ENCODE data around the gene GLRA2.
"Not testable (repeated sequence)": the region's sequence is repeated elsewhere in the genome, so short reads cannot be mapped to it uniquely, and the experiment has no call there.

The GLRA2 gene

DNA sequence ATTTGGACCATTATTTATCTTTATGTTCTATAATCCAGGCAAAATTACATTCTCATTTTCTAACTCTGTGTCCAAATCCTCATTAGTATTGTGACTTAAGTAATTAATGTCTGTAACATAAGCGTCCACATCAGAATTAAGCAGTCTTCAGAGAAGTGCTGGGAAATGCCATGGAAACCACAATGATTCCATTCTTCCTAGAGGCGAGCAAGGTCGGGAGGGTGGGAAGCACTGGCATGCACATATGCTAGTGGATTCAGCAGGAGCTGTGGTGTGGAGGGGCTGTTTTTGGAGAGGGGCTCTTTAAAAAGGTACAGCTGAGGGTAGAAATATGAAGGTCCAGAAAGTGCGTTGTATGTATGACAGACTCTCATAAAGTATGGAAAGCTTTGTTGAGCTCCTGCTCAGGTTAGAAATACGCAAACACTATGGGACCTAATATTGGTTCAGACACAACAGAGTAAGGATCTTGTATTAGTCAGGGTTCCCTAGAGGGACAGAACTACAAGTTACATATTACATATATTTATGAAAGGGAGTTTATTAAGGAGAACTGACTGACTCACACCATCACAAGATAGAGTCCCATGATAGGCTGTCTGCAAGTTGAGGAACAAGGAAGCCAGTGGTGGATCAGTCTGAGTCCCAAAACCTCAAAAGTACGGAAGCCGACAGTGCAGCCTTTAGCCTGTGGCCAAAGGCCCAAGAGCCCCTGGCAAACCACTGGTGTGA lies 61.5 kb downstream of the GLRA2 start:
- no peak for DNase-seq (ENCODE audit: extremely low read depth in 1 of 2, low read depth in 1 of 2)

DNA sequence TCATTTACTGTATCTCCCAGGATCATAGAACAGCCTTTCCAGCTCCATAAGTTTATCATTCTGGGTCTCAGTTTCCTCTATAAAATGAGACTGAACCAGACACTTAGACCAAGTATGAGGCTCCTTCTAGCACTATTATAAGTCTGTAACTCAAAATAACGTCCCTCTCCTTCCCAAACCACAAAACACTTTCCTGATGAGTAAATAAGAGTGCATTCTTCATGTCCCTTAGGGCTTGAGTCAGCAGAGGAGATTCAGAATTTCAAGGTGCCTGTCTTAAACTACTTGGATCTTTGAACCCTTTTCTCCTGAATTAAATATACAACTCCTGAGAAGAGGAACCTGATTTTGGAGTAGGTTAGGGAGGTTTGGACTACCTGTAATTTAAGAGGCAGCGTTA lies 62.6 kb downstream of the GLRA2 start:
- no peak for DNase-seq (ENCODE audit: extremely low read depth in 1 of 2, low read depth in 1 of 2)

DNA sequence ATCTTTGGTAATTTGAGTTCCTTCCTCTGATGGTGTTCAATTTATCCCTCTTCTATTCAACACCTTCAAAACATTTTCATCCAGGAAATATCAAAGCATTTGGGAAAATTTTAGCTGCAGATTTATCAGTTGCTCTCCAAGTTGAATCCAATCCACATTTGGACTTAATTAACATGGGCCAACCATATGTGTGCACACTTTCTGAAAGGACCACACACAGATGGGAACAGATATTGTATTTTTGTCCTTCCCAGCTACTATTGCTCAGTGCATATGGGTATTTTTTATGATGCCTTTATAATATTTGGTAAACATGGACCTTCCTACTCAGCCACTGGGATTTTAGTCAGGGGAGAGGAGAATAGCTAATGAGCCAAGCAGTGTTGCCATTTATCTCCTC lies 65.2 kb downstream of the GLRA2 start:
- no peak for DNase-seq (ENCODE audit: extremely low read depth in 1 of 2, low read depth in 1 of 2)

DNA sequence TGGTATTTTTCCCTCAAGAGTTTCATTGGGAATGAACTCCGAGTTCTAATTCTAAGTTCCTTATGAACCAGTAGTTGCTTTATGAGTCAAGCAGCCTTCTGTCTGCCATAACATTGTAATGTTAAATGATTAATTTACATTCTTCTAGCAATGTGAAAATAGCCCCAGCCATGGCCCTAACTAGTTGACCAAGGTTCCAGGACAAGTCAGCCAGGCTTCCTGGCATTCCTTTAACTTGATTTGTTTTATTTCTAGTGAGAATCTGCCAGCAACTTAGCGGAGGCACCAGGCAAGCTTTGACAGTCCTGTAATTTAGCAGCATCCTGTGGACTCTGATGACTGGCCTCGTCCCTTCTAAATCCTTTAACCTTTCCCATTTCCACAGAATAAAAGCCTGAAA lies 69.0 kb downstream of the GLRA2 start:
- no peak for DNase-seq (ENCODE audit: extremely low read depth in 1 of 2, low read depth in 1 of 2)

DNA sequence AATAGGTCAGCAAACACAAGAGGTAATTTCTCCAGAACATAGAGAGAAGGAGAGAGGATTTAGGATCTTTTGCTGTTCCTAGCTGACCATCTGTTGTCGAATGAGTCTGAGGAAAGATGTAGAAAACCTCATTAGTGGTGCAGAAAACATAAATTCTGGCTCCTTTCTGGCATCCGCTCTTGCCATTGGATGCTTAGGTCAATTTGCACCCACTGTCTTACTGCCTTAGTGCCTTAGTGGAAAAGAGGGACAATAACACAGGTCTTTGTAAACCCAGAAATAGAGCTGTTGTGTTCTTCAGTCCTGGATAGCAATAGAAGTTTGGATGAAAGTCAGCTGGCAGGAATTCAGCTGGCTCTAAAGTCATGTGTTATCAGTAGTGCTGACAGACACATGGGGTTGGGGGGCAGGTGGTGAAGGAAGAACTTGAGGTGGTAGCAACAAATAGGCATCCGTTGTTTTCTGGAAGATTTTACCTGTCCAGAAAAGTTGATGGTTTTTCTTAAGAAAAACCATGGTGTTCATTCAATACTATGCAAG lies 78.2 kb downstream of the GLRA2 start:
- DNase-seq (ENCODE audit: extremely low read depth in 1 of 2, low read depth in 1 of 2): no peak

DNA sequence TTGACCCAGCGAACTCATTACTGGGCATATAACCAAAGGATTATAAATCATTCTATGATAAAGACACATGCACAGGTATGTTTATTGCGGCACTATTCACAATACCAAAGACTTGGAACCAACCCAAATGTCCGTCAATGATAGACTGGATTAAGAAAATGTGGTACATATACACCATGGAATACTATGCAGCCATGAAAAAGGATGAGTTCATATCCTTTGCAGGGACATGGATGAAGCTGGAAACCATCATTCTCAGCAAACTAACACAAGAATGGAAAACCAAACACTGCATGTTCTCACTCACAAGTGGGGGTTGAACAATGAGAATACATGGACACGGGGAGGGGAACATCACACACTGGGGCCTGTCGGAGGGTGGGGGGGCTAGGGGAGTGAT lies 83.1 kb downstream of the GLRA2 start:
- DNase-seq (ENCODE audit: extremely low read depth in 1 of 2, low read depth in 1 of 2): not testable (repeated sequence)

DNA sequence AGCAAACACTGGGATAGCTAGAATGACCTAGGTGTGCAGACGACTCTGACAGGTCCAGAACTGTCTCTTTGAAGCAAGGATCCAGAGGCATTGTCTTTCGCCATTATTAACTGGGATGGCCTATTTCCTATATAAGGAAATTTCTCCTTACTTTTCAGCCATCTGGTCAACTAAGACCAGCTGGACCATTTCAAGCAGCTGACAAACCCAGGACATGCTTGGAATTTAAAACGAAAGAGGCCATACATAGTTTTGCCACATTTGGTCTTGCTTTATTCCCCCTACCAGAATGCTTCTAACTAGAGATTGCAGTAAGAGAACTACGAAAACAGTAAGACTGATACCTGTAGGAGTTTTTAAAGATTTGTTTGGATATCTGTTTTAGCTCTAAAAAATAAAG lies 87.0 kb downstream of the GLRA2 start:
- DNase-seq (ENCODE audit: extremely low read depth in 1 of 2, low read depth in 1 of 2): no peak

DNA sequence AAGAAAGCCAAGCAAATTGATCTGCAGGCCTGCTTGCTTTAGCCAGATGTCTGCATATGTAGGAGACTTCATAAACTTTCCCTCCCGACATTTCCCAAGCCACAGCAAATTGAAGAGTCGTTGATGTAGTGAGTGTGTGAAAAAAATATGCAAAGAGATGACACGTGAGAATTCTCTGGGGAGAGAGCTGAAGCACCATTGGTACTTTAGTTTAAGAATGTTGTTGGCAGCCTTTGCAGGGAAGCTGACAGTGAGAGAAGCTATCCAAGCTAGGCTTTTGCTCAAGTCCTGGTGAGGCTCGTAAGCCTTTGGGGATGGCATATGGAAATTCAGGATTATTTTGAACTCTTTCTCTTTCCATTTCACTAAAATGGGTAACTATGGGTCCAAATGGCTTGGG lies 87.5 kb downstream of the GLRA2 start:
- no peak for DNase-seq (ENCODE audit: extremely low read depth in 1 of 2, low read depth in 1 of 2)

DNA sequence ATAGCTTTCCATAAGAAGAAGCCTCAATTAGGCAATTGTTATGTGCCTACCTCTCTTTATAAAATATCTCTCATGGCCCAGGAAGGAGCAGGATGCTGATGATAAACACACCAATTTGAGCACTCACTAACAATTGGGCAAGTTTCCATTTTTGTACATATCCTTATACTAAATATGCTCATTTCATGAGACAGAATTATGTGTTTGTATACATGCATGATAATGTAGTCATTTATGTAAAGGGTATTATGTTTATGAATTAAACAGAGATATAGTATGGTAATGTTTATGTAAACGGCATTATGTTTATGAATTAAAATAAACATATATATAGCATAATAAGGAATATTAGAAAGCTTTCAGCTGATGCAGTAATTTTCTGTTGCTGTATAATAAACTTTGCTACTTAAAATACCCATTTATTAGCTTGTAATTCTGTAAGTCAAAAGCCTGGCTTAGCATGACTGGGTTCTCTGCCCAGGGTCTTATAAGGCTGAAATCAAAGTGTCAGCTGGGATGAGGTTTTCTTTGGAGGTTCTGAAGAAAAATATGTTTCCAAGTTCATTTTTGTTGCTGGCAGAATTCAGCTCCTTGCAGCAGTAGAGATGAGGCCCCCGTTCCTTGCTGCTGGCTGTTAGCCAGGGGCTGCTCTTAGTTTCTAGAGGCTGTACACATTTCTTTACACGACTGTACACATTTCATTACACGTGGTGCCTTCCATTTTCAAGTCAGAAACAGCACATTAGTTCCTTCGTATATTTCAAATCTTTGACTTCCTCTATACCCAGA lies 89.0 kb downstream of the GLRA2 start:
- DNase-seq (ENCODE audit: extremely low read depth in 1 of 2, low read depth in 1 of 2): no peak

DNA sequence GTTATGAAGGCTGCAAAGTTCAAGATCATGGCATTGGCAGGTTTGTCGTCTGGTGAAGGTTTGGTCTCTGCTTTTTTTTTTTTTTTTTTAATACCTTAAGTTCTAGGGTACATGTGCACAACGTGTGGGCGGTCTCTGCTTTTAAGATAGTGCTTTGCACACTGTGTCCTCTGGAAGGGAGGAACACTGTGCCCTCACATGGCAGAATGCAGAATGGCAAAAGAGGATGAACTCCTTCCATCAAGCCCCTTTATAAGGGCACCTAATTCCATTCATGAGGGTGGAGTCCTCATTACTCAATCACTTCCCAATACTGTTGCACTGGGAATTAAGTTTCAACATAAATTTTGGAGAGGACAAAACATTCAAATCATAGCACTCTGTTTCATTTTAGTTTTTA lies 101.4 kb downstream of the GLRA2 start:
- DNase-seq (ENCODE audit: extremely low read depth in 1 of 2, low read depth in 1 of 2): no peak

DNA sequence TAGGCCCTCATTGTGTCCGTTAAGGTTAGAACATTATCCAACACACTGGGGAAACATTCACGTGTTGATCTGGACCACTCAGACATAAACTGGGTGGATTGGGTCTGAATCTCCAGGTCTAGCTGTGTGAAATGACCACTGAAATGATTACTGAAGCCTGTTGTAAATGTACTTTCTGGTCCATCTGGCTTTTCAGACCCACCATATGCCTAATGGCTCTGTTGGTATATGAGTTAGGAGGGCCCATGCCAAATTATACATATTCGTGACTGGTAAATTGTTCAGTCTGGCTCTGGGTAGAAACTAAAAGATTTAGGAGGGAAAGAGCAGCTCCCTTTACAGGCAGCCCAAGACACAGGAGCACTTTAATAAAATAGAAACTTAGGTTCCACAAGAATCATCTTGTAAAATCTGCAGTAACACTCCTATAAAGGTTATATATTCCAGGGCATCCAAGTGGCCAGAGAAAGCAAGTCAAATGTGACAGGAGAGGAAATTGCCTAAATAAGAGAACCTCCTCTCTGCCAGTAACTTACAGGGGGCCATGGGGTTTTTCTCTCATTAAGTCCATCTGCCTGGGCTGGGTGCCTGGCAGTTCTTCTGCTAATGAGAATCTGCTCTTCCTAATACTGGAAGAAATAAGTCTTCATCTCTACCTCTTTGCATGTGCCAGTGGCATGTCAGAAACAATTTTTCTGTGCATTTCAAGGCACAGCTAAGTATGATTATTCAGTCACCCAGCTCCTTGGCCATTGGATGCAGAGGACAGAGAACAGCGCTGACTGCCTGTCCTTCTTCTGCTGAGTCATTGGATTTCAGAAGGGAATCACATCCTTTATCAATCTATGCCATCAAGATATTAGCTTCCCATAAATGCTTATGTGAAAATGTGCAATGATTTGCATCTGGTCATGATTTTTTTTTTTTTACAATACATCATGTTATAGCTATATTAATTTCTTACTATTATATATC lies 112.6 kb downstream of the GLRA2 start:
- DNase-seq (ENCODE audit: extremely low read depth in 1 of 2, low read depth in 1 of 2): no peak

DNA sequence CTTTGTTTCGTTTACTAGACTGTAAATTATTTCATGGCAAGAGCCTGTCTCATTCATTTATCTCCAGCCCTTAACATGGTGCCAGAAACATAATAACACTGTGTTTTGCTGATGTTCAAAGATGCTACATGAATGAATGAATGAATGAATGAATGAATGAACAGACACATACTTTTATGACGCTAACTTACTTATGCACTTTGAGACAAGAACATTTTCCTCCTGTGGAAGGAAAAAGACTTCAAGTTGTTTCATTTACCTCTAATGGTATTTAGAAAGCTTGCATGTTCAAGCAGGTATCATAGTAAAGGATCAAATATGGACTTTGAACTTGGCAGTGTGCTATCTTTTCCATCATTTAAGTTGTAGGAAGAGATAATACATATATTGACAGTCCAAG lies 131.6 kb downstream of the GLRA2 start:
- DNase-seq (ENCODE audit: extremely low read depth in 1 of 2, low read depth in 1 of 2): no peak

DNA sequence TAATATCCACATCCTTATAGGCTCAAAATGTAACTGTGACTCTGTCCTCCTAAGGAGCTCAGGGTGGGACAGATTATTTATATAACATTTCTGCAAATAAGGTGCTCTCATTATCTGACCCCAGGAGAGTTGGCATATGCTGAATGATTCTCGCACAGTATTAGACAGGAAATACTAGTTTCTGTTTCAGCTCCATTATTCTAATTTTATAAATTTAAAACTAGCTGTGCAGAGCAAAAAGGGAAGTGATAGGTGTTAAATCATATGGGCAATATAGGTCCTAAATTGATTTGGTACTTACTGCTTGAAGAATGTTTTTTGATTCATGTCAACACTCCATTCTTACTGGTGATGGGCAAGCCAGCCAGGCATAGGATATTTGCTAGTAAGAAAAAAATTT lies 141.5 kb downstream of the GLRA2 start:
- no peak for DNase-seq (ENCODE audit: extremely low read depth in 1 of 2, low read depth in 1 of 2)

DNA sequence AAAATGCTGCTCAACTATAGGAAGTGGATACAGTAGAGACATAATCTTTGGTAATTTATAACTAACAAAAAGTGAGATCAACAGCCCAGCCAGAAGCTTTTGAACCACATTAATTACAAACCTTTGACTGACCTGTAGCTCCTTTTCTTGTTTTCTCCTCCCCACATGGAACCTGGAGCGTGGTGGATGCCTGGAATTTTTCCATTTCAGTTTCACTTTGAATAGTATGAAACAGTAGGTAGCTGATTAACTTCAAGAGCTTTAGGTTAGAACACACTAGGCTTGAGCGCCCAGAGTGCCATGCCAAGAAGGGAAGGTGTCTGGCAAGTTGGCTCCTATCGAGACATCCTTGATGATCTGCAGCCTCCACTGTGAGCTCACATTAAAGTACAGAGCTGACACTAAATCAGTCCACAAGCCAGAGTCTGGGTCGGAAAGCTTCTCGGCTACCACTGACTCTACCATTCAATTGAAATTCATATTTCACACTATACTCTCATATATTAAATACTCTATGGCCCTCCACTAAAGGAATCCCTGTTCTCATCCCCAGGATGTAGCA lies 143.4 kb downstream of the GLRA2 start:
- no peak for DNase-seq (ENCODE audit: extremely low read depth in 1 of 2, low read depth in 1 of 2)

DNA sequence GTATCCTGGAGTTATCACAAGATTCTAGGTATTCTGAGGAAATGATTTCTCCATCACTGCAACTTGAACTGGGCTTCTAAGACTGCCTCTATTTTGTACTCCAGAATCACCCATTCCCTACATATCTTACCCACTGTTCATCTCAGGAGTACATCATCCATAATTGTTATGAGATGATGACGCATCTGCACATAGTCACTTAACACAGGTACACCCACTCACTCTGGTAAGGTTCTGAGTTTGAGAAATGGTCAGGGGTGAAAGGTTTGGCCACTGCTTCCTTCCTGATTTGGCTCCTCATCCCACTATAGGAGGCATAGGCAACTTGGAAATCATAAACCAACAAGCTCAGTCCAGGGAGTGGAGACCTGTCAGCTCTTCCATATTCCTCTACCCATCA lies 143.9 kb downstream of the GLRA2 start:
- DNase-seq (ENCODE audit: extremely low read depth in 1 of 2, low read depth in 1 of 2): no peak

DNA sequence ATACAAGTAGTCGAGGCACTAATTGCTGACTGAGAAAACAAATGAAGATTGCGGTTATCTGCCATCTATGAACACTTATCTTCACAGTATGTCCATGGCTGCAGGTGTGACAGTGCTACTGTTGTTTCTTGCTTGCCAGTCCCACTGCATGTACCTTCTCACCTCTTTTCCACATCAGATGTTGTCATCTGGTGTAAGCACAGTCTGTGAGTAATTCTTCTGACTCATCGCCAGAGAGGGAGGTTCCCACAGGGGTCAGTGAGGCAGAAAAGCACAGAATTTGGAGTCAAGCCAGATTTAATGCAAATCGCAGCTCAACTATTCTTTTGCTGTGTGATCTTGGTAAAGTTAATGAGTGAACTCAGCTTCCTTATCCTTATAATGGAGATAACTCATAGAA lies 144.4 kb downstream of the GLRA2 start:
- no peak for DNase-seq (ENCODE audit: extremely low read depth in 1 of 2, low read depth in 1 of 2)

DNA sequence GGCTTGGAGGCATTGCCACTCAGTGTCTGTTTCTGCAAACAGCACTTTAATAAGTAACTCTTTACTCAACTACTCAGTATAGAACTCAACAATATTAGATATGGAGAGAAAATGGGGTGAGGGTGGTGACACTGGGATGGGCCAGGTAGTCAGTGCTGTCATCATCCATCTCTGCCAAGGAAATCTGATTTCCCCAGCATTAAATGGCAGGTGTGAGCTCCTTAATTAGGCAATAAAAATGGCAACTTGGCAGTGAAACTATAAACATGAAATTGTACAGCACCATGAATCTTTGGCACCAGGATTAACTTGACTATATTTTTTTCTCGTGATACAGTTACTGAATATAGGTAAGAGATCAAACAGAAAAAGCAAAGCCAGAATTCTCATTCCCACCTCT lies 146.2 kb downstream of the GLRA2 start:
- DNase-seq (ENCODE audit: extremely low read depth in 1 of 2, low read depth in 1 of 2): no peak

DNA sequence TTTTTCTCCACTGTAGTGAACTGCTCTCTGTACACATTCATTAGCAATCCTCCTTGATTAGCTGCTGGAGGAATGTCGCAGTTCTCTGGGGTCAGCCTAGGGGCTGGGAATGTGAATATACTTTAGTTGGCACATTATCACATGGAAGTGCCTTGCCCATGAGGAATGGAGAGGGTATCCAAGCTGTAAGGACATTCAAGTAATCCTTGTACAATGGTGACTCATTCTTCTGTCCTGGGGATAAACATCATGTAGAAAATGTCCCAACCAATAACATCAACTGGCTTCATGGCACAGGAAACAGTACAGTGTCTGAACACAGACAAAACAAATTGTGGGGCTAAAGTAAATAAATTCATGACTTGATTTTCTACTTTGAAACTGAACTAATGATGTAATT lies 147.1 kb downstream of the GLRA2 start:
- DNase-seq (ENCODE audit: extremely low read depth in 1 of 2, low read depth in 1 of 2): no peak

DNA sequence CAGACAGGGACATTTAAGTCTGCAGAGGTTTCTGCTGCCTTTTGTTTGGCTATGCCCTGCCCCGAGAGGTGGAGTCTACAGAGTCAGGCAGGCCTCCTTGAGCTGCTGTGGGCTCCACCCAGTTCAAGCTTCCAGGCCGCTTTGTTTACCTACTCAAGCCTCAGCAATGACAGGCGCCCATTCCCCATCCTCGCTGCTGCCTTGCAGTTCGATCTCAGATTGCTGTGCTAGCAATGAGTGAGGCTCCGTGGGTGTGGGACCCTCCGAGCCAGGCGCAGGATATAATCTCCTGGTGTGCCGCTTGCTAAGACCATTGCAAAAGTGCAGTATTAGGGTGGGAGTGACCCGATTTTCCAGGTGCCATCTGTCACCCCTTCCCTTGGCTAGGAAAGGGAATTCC lies 159.0 kb downstream of the GLRA2 start:
- not testable (repeated sequence) for DNase-seq (ENCODE audit: extremely low read depth in 1 of 2, low read depth in 1 of 2)

DNA sequence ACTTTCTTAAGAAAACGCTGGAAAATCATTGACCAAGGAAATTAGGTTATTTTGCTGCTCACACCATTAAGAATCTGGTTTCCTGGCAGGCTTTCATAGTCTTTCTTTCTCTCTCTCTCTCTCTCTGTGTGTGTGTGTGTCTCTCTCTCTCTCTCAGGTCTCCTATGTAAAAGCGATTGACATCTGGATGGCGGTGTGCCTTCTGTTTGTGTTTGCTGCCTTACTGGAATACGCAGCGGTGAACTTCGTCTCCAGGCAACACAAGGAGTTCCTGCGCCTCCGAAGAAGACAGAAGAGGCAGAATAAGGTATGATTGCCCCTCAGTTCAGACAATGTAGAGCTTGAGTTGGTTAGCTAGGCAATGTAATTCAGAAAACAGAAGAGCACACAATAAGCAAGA lies 161.2 kb downstream of the GLRA2 start:
- DNase-seq (ENCODE audit: extremely low read depth in 1 of 2, low read depth in 1 of 2): no peak

DNA sequence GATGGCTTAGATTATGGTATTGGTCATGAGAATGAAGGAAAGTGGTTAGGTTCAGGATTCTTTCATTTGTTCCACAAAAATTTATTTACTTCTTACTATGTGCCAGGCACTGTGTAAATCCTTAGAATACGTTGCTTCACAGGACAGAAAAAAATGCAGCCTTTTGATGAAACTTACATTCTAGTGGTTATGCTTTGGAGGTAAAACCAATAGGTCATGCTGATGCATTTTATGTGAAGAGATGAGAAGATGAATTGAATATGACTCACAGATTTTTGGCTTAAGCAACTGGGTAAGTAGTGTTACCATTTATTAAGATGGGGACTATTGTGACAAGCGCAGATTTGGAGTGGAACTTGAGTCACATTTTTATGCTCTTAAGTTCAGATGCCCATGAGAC lies 165.3 kb downstream of the GLRA2 start:
- no peak for DNase-seq (ENCODE audit: extremely low read depth in 1 of 2, low read depth in 1 of 2)

Measured in activated CD8-positive, alpha-beta memory T cell treated with anti-CD3 and anti-CD28 coated beads for 1 hour (primary cell).